Epithelial cell of esophagus (primary cell): ENCODE results near the gene IFI27L1.

Experiments
- DNase-seq: peaks from one replicate; pipeline ENCODE4 v3.0.0; 2010; ENCODE audit warnings: low read depth
- H3K4me3 ChIP-seq: 2 replicates; pipeline ENCODE4 v1.5.1; 2011; ENCODE audit warnings: mild to moderate bottlenecking, low read length, control low read depth
- CTCF ChIP-seq: IDR thresholded peaks from 2 replicates; pipeline ENCODE4 v1.5.1; 2011; ENCODE audit warnings: low read depth, mild to moderate bottlenecking, low read length, control low read depth, inconsistent platforms; ENCODE audit not compliant: insufficient read depth; ENCODE audit errors: missing control alignments

The IFI27L1 gene

DNA sequence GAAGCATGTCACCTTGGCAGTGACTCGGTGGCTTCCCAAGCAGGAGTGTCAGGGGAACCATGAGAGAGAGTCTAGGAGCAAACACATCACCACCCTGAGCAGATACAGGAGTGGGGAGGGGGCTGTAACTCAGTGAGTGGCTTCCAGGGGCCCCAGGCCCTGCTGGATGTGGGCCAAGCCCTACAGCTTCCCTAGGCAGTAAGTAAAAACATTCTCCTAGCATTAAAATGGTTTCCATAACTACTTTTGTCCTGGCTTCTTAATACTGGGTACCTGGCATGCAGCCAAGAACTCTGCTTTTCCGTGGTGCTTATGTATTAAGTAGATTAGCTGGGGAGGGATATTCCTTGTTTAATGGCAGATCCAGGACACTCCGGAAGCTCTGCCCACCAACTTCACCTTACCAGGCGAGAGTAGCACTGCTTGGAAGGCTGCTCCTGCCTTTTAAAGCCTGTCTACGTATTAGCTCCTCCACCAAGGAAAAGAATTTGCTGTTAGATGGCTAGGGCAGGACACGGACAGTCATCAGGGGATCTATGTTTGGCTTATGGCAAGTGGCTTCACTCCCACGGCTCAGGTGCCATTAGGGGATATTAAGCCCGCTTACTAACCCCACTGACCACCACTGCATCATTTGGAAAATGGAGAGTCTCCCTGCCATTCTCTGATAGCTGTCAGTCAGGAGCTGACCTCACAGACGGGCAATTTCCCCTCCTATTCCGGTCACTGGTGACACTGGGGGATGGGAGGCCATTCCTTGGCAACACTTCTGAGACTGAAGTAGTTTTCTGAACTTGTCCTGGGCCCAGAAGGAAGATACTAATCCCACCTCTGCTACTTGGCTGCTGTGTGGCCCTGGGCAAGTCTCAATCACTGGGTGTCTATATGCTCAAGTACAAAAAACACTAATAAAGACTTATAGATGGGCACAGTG lies 32.2 kb upstream of the IFI27L1 start:
- no peak for DNase-seq
- H3K4me3 ChIP-seq, result no peak overlapping the region
- TF ChIP-seq CTCF, result no peak

DNA sequence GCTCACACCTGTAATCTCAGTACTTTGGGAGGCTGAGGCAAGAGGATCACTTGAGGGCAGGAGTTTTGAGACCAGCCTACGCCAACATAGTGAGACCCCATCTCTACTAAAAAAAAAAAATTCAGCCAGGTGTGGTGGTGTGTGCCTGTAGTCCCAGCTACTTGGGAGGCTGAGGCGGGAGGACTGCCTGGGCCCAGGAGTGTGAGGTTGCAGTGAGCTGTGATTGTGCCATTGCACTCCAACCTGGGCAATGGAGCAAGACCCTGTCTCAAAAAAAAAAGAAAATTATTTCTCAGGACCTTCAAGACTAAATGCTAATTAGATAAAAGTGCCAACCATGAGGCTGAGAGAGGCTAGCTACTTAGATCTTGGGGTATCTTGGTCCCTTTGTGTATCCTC lies 31.5 kb upstream of the IFI27L1 start:
- no peak for DNase-seq
- no peak for TF ChIP-seq CTCF
- no peak overlapping the region for H3K4me3 ChIP-seq

- DNase-seq, result no peak
- no peak overlapping the region for H3K4me3 ChIP-seq
- no peak for TF ChIP-seq CTCF
Measured at GRCh38 chr14:94050231-94050880, 30.8 kb upstream of the IFI27L1 start.

GRCh38 chr14:94051115-94051514 lies 30.0 kb upstream of the IFI27L1 start:
- DNase-seq, result peak; percentile 60
- TF ChIP-seq CTCF, result peak; percentile 67
- H3K4me3 ChIP-seq, result no peak overlapping the region

DNA sequence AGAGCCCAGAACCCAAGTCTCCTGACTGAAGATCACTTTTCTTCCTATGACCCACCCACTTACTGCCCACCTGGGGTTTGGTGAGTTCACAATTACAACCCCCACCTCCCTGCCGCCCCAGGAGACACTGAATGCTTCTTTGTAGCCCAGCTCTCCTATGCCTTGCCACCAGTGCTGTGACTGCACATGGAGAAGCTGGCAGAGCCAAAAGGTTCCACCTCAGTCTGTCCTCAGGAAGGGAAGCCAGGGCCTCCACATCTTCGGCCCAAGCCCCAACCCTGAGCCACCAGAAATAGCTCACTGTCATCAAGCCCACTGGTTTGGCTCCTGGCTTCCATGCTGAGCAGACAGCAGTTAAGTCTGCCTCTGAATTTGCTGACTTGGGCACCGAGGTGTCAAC lies 29.3 kb upstream of the IFI27L1 start:
- no peak for DNase-seq
- no peak overlapping the region for H3K4me3 ChIP-seq
- TF ChIP-seq CTCF, result no peak

- TF ChIP-seq CTCF, result no peak
- no peak for DNase-seq
- H3K4me3 ChIP-seq, result no peak overlapping the region
Measured at GRCh38 chr14:94052199-94052598, 28.9 kb upstream of the IFI27L1 start.
